ENCODE data around the gene RAB40B. TPM values are rescaled to one million over a fixed set of nuclear protein-coding genes. Genes with fewer than 3 reads are reported as not detected.
A peak's percentile ranks its signal among the peaks of the same experiment; 100 is the strongest.
"Not testable (repeated sequence)": the region's sequence is repeated elsewhere in the genome, so short reads cannot be mapped to it uniquely, and the experiment has no call there.

RAB40B gene, protein sequence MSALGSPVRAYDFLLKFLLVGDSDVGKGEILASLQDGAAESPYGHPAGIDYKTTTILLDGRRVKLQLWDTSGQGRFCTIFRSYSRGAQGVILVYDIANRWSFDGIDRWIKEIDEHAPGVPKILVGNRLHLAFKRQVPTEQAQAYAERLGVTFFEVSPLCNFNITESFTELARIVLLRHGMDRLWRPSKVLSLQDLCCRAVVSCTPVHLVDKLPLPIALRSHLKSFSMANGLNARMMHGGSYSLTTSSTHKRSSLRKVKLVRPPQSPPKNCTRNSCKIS
- total RNA-seq: 1 to 10 TPM; 1.3 to 2.2 TPM

GRCh38 chr17:82698065-82698973, at the start of gene RAB40B:
Gene RAB40B, minus strand, starts transcription at chr17:82698698. Its CDS starts 102 bp downstream, at chr17:82698596.
- ChIA-PET CTCF (interaction anchor here (1.0 kb wide), 1 partner anchor 9 kb away, joined by 4 read pairs; no protein-coding TSS in a partner anchor), POLR2A (interaction anchor here (1.6 kb wide), 1 partner anchor 10 kb away, joined by 4 read pairs; no protein-coding TSS in a partner anchor)
- Mint-ChIP-seq H3K4me3 (peak within 1 kb of the TSS; percentile 73), H3K9me3 (ENCODE audit: insufficient read depth) (peaks cover 10% of the 10 kb centered on the region), H3K4me1 (ENCODE audit: low read depth) (peaks cover 5% of the 10 kb centered on the region), H3K27ac (peak within 1 kb of the TSS; percentile 3), H3K36me3 (ENCODE audit: low read depth) (no peaks in the 10 kb centered on the region), H3K27me3 (ENCODE audit: low read depth) (peaks cover 14% of the 10 kb centered on the region)
- DNase-seq (peak; percentile 99), ATAC-seq (peak; percentile 99)

- H3K36me3 Mint-ChIP-seq (ENCODE audit: low read depth): peaks cover 14% of the 10 kb centered on the region
- H3K27ac Mint-ChIP-seq: no peak overlapping the region
- peaks cover 17% of the 10 kb centered on the region for H3K9me3 Mint-ChIP-seq (ENCODE audit: insufficient read depth)
- H3K4me3 Mint-ChIP-seq: no peak overlapping the region
- no peak for ATAC-seq
- no peaks in the 10 kb centered on the region for H3K27me3 Mint-ChIP-seq (ENCODE audit: low read depth)
- ChIA-PET CTCF (no interaction called here), POLR2A (no interaction called here)
- H3K4me1 Mint-ChIP-seq (ENCODE audit: low read depth): no peaks in the 10 kb centered on the region
- DNase-seq: no peak
These were observed 47.0 kb upstream of the RAB40B start for GRCh38 chr17:82745524-82745923.

DNA sequence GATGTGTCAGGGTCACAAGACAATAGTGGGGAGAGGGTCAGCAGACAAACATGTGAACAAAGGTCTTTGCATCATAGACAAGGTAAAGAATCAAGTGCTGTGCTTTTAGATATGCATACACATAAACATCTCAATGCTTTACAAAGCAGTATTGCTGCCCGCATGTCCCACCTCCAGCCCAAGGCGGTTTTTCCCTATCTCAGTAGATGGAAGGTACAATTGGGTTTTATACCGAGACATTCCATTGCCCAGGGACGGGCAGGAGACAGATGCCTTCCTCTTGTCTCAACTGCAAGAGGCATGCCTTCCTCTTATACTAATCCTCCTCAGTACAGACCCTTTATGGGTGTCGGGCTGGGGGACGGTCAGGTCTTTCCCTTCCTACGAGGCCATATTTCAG, 46.2 kb upstream of the RAB40B start:
- H3K4me3 Mint-ChIP-seq; DNase-seq; H3K27me3 Mint-ChIP-seq (ENCODE audit: low read depth); POLR2A ChIA-PET; H3K4me1 Mint-ChIP-seq (ENCODE audit: low read depth); H3K27ac Mint-ChIP-seq; CTCF ChIA-PET; ATAC-seq: not testable (repeated sequence)
- H3K9me3 Mint-ChIP-seq (ENCODE audit: insufficient read depth): peaks cover 21% of the 10 kb centered on the region
- peaks cover 19% of the 10 kb centered on the region for H3K36me3 Mint-ChIP-seq (ENCODE audit: low read depth)

- Mint-ChIP-seq H3K4me1 (ENCODE audit: low read depth) (no peaks in the 10 kb centered on the region), H3K27me3 (ENCODE audit: low read depth) (no peaks in the 10 kb centered on the region), H3K9me3 (ENCODE audit: insufficient read depth) (peaks cover 21% of the 10 kb centered on the region), H3K36me3 (ENCODE audit: low read depth) (peaks cover 19% of the 10 kb centered on the region), H3K27ac (no peak overlapping the region), H3K4me3 (no peak overlapping the region)
- DNase-seq: no peak
- POLR2A ChIA-PET: interaction anchor here (0.7 kb wide), 1 partner anchor 26 kb away, joined by 3 read pairs; no protein-coding TSS in a partner anchor
- no peak for ATAC-seq
- CTCF ChIA-PET: no interaction called here
These were observed 45.1 kb upstream of the RAB40B start for GRCh38 chr17:82743344-82744219.

GRCh38 chr17:82740906-82741759, 42.6 kb upstream of the RAB40B start:
- no peak overlapping the region for H3K27ac Mint-ChIP-seq
- ATAC-seq (no peak), DNase-seq (no peak)
- H3K4me1 Mint-ChIP-seq (ENCODE audit: low read depth): no peaks in the 10 kb centered on the region
- POLR2A ChIA-PET: no interaction called here
- H3K9me3 Mint-ChIP-seq (ENCODE audit: insufficient read depth): peaks cover 21% of the 10 kb centered on the region
- H3K27me3 Mint-ChIP-seq (ENCODE audit: low read depth): no peaks in the 10 kb centered on the region
- H3K4me3 Mint-ChIP-seq: no peak overlapping the region
- H3K36me3 Mint-ChIP-seq (ENCODE audit: low read depth): peaks cover 19% of the 10 kb centered on the region
- CTCF ChIA-PET: interaction anchor here (2.1 kb wide), 1 partner anchor 9 kb away, joined by 7 read pairs; no protein-coding TSS in a partner anchor

DNA sequence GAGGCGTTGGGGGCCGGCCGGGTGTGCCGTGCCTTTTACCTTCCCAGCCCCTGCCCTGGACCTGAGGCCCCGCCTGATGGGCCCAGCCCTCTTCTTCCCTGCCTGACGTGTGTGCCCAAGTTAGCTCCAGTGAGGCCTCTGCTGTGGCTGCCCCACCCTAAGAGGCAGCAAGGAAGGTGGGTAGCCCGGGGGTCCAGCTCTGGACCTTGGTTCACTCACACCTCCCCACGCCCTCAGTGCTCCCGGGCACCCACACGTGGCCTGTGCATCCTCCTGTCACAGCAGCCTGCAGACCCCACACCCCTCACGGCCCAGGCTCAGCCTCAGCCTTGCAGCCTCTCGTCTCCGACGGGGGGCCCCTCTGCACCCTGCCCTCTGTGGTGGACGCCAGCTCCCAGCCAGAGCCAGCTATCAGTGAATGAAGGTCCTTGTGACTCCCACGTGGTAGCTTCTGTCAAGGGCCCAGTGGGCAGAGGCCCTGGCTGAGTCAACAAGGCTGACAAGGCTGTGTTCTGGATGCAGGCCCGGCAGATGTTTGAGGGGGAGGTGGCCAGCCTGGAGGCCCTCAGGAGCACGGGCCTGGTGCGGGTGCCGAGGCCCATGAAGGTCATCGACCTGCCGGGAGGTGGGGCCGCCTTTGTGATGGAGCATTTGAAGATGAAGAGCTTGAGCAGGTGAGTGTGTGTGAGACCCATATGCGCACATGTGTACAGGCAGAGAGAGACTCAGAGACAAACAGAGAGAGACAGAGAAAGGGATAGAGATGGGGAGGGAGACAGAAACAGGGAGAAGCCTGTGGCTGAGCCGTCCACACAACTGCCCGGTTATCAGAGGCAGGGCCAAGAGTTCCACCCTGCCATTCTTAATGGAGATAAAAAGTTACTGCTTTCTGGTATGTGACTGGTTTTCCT, 39.7 kb upstream of the RAB40B start:
- Mint-ChIP-seq H3K27me3 (ENCODE audit: low read depth) (no peaks in the 10 kb centered on the region), H3K4me1 (ENCODE audit: low read depth) (no peaks in the 10 kb centered on the region), H3K4me3 (no peak overlapping the region), H3K36me3 (ENCODE audit: low read depth) (peaks cover 33% of the 10 kb centered on the region), H3K27ac (no peak overlapping the region), H3K9me3 (ENCODE audit: insufficient read depth) (peaks cover 25% of the 10 kb centered on the region)
- no peak for DNase-seq
- POLR2A ChIA-PET: no interaction called here
- CTCF ChIA-PET: no interaction called here
- no peak for ATAC-seq

GRCh38 chr17:82736511-82737185, 38.1 kb upstream of the RAB40B start:
- ATAC-seq: no peak

DNA sequence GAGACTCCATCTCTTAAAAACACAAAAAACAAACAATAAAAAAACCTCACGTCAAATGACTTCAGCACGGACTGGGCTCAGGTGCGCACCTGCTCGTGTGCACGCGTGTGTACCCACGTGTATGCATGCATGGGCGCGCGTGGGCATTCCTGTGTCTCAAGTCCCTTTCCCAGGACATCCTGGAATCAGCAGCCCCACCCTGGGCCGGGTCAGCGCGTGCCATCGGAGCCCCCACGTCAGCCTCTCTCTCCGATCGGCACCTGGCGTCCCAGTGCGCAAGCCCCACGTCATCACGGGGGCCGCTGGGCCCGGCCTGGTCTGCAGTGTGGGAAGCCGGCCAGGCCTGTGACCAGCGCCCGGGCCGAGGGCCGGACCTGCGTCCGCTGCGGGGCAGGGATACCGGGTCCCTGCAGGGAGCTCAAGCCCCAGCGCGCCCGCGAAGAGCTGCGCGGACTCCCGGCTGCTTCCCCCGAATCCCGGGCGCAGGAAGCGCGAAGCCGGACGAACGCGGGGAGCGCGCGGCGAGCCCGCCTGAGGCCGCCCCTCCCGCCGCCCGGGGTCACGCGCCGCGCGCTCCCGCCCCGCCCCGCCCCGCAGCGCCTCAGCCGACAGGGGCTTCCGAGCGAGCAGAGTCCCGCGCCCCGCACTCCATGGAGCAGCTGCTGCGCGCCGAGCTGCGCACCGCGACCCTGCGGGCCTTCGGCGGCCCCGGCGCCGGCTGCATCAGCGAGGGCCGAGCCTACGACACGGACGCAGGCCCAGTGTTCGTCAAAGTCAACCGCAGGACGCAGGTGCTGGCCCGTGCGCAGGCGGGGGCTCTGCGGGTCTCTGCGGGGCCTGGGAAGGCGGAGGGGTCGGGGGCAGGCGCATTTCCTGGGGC, 36.7 kb upstream of the RAB40B start, which contains the start of gene FN3K:
FN3K (plus strand) TSS at position 629 of the 880 bp plus-strand sequence; CDS start at position 651, 22 bp downstream.
- ATAC-seq (peak; percentile 79), DNase-seq (peak; percentile 40)
- Mint-ChIP-seq H3K4me1 (ENCODE audit: low read depth) (no peaks in the 10 kb centered on the region), H3K27ac (peak within 1 kb of the TSS; percentile 20), H3K4me3 (peak within 1 kb of the TSS; percentile 42), H3K36me3 (ENCODE audit: low read depth) (peaks cover 39% of the 10 kb centered on the region), H3K27me3 (ENCODE audit: low read depth) (no peaks in the 10 kb centered on the region), H3K9me3 (ENCODE audit: insufficient read depth) (peaks cover 9% of the 10 kb centered on the region)
- POLR2A ChIA-PET: no interaction called here
- CTCF ChIA-PET: no interaction called here

More at GRCh38 chr17:82736511-82737185, 38.1 kb upstream of the RAB40B start:
- ChIA-PET CTCF (no interaction called here), POLR2A (no interaction called here)
- Mint-ChIP-seq H3K4me3 (no peak overlapping the region), H3K9me3 (ENCODE audit: insufficient read depth) (peaks cover 22% of the 10 kb centered on the region), H3K36me3 (ENCODE audit: low read depth) (peaks cover 44% of the 10 kb centered on the region), H3K27me3 (ENCODE audit: low read depth) (no peaks in the 10 kb centered on the region), H3K27ac (no peak overlapping the region), H3K4me1 (ENCODE audit: low read depth) (no peaks in the 10 kb centered on the region)
- no peak for DNase-seq

GRCh38 chr17:82732118-82732743, 33.7 kb upstream of the RAB40B start:
- Mint-ChIP-seq H3K36me3 (ENCODE audit: low read depth) (peaks cover 50% of the 10 kb centered on the region), H3K4me1 (ENCODE audit: low read depth) (no peaks in the 10 kb centered on the region), H3K27me3 (ENCODE audit: low read depth) (no peaks in the 10 kb centered on the region), H3K27ac (no peak overlapping the region), H3K4me3 (no peak overlapping the region), H3K9me3 (ENCODE audit: insufficient read depth) (peaks cover 8% of the 10 kb centered on the region)
- no peak for ATAC-seq
- DNase-seq: no peak
- ChIA-PET POLR2A (interaction anchor here (1.1 kb wide), 1 partner anchor 16 kb away, joined by 3 read pairs; no protein-coding TSS in a partner anchor), CTCF (interaction anchor here (1.8 kb wide), 1 partner anchor 9 kb away, joined by 7 read pairs; no protein-coding TSS in a partner anchor)
